GM18505 (cell line): Measurements from ENCODE around the gene HYDIN.

Experiments used
- ATAC-seq: cut with Tn5 transposase; IDR thresholded peaks from one replicate; pipeline ENCODE4 v1.9.1; 2021; ENCODE audit not compliant: unreplicated experiment
- POLR2A ChIP-seq: IDR thresholded peaks from 4 replicates; pipeline ENCODE4 v1.6.1; 2011; ENCODE audit warnings: borderline replicate concordance; ENCODE audit not compliant: insufficient read depth, insufficient read length; ENCODE audit errors: extremely low read depth

HYDIN gene

GRCh38 chr16:71249399-71249798 lies 18.9 kb upstream of the HYDIN start:
- ATAC-seq: no peak
- TF ChIP-seq POLR2A: no peak

- ATAC-seq: no peak
- no peak for TF ChIP-seq POLR2A
These were observed 17.0 kb upstream of the HYDIN start for GRCh38 chr16:71247478-71247877.

- ATAC-seq: no peak
- no peak for TF ChIP-seq POLR2A
These were observed 15.8 kb upstream of the HYDIN start for GRCh38 chr16:71246309-71246708.

- no peak for TF ChIP-seq POLR2A
- ATAC-seq: no peak
These were observed 14.0 kb upstream of the HYDIN start for GRCh38 chr16:71244521-71244920.

GRCh38 chr16:71242601-71243000 lies 12.1 kb upstream of the HYDIN start:
- no peak for TF ChIP-seq POLR2A
- ATAC-seq: no peak

- ATAC-seq: no peak
- TF ChIP-seq POLR2A: no peak
These were observed 11.5 kb upstream of the HYDIN start for GRCh38 chr16:71242036-71242435.

- no peak for TF ChIP-seq POLR2A
- no peak for ATAC-seq
These were observed 1.2 kb downstream of the HYDIN start for GRCh38 chr16:71229344-71229743.

GRCh38 chr16:71226229-71227141 lies 4.0 kb downstream of the HYDIN start:
- TF ChIP-seq POLR2A: no peak
- ATAC-seq: no peak

- ATAC-seq: no peak
- TF ChIP-seq POLR2A: no peak
These were observed 5.4 kb downstream of the HYDIN start for GRCh38 chr16:71225145-71225544.

GRCh38 chr16:71218306-71218963 lies 12.1 kb downstream of the HYDIN start:
- TF ChIP-seq POLR2A: no peak
- ATAC-seq: no peak

GRCh38 chr16:71217506-71217905 lies 13.0 kb downstream of the HYDIN start:
- no peak for TF ChIP-seq POLR2A
- no peak for ATAC-seq

GRCh38 chr16:71216714-71217113 lies 13.8 kb downstream of the HYDIN start:
- no peak for ATAC-seq
- no peak for TF ChIP-seq POLR2A

GRCh38 chr16:71214746-71215381 lies 15.7 kb downstream of the HYDIN start:
- TF ChIP-seq POLR2A: no peak
- ATAC-seq: no peak
